ENCODE results near the gene CPN2.

The CPN2 gene

DNA sequence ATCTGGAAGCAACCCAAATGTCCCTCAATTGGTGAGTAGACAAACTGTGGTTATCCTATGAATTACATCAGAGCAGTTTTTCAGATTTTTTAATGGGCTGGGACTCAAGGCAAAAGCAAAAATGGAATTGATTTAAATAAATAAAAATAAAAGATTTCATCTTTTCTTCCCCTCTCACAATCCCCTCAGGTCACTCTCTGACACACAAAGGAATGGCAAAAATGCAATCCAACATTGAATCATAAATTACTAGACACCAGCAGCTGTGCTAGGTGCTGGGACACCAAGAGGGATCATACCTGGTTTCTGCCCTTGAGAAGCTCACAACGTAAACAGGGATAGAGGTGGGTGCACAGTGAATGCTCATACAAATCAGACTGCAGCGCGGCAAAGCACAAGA is 58.8 kb downstream of the CPN2 start:
- no peak for DNase-seq

Data from NCI-H187 treated with DMSO at 0.1 percent for 48 hours (cell line).